CD4-positive, CD25-positive, alpha-beta regulatory T cell (primary cell): ENCODE results near the gene PDIK1L. TPM values are rescaled to one million over a fixed set of nuclear protein-coding genes. Genes with fewer than 3 reads are reported as not detected.

Experiments
- ATAC-seq, 2 donors: fragments of 150-1000 bp; cut with Tn5 transposase; one replicate each; pipeline ENCODE4 v1.10.0; 2021; ENCODE audit warnings: low read depth in 2 of 2, moderate number of reproducible peaks in 2 of 2, moderate library complexity in 1 of 2
- DNase-seq, 3 donors: peaks; one replicate each; pipeline versions ENCODE4 v3.0.0 to v3.0.0-alpha.2; 2012 to 2022; ENCODE audit warnings: mixed read lengths in 1 of 3
- H3K27ac ChIP-seq: one replicate; pipeline ENCODE4 v1.7.0; 2013; ENCODE audit warnings: mild to moderate bottlenecking, low read length; ENCODE audit not compliant: insufficient read depth, poor library complexity, severe bottlenecking
- H3K27me3 ChIP-seq: one replicate; pipeline ENCODE4 v1.7.0; 2013; ENCODE audit warnings: low read length; ENCODE audit not compliant: control insufficient read depth, insufficient read depth
- H3K36me3 ChIP-seq: one replicate; pipeline ENCODE4 v1.7.0; 2013; ENCODE audit warnings: mild to moderate bottlenecking, low read length, moderate library complexity; ENCODE audit not compliant: control insufficient read depth, insufficient read depth
- H3K4me1 ChIP-seq: 2 replicates; pipeline ENCODE4 v1.7.0; 2013; ENCODE audit warnings: mild to moderate bottlenecking, low read length; ENCODE audit not compliant: insufficient read depth, control insufficient read depth, poor library complexity, severe bottlenecking
- H3K4me3 ChIP-seq: one replicate; pipeline ENCODE4 v1.7.0; 2013; ENCODE audit warnings: low read depth, mild to moderate bottlenecking, low read length, moderate library complexity
- H3K9me3 ChIP-seq, 2 experiments: 1 replicate in 1 of 2; 2 replicates in 1 of 2; pipeline ENCODE4 v1.7.0; 2013; ENCODE audit warnings: low read length in 2 of 2, mild to moderate bottlenecking in 1 of 2, moderate library complexity in 1 of 2; ENCODE audit not compliant: control insufficient read depth in 2 of 2
- H3K27ac Mint-ChIP-seq, 3 donors: one replicate each; pipeline ENCODE4 v1.8.0; 2020 to 2022; ENCODE audit warnings: mild to moderate bottlenecking in 3 of 3, mixed read lengths in 3 of 3, moderate library complexity in 2 of 3
- H3K27me3 Mint-ChIP-seq: one replicate; pipeline ENCODE4 v1.8.0; 2022; ENCODE audit warnings: mild to moderate bottlenecking, mixed read lengths
- H3K36me3 Mint-ChIP-seq: one replicate; pipeline ENCODE4 v1.8.0; 2020; ENCODE audit warnings: mixed read lengths
- H3K4me1 Mint-ChIP-seq, 4 donors: one replicate each; pipeline ENCODE4 v1.8.0; 2020 to 2022; ENCODE audit warnings: mixed read lengths in 4 of 4, mild to moderate bottlenecking in 1 of 4
- H3K4me3 Mint-ChIP-seq, 4 donors: one replicate each; pipeline ENCODE4 v1.8.0; 2020 to 2022; ENCODE audit warnings: mild to moderate bottlenecking in 4 of 4, mixed read lengths in 4 of 4, moderate library complexity in 3 of 4
- H3K9me3 Mint-ChIP-seq, 7 donors: one replicate each; pipeline ENCODE4 v1.8.0; 2020 to 2022; ENCODE audit warnings: mixed read lengths in 7 of 7, mild to moderate bottlenecking in 3 of 7, moderate library complexity in 2 of 7
- polyA plus RNA-seq, 4 donors: library from polyadenylated mRNA; unstranded; fragments of 300-500 nt; fragmentation: Illumina TruSeq; gene quantifications; one replicate each; pipeline ENCODE4 v1.2.3, GENCODE V29; 2021
- total RNA-seq: library from RNA; stranded (reverse); gene quantifications from one replicate; pipeline ENCODE4 v1.2.3, GENCODE V29; 2022

PDIK1L gene
- total and polyA plus RNA-seq, 5 donors from 2014 or later, result 5.1 to 11.1 (median 7.0) TPM

GRCh38 chr1:26126321-26127084 lies 14.9 kb downstream of the PDIK1L start:
- Mint-ChIP-seq H3K4me3 (peak overlapping the region; percentile 73 to 98 (median 89)), H3K9me3 (no peaks in the 10 kb centered on the region), H3K36me3 (peaks cover 3% of the 10 kb centered on the region), H3K4me1 (peaks cover 22 to 67% (median 54%) of the 10 kb centered on the region in 4 donors), H3K27ac (peak overlapping the region; percentile 93 to 99 (median 98)), H3K27me3 (no peaks in the 10 kb centered on the region)
- H3K36me3 ChIP-seq, result peaks cover 9% of the 10 kb centered on the region
- H3K4me3 ChIP-seq, result peak overlapping the region; percentile 77
- peak overlapping the region; percentile 89 for H3K27ac ChIP-seq
- H3K9me3 ChIP-seq, result no peaks in the 10 kb centered on the region
- peaks cover 53% of the 10 kb centered on the region for H3K4me1 ChIP-seq
- DNase-seq, result peak; percentile 61 to 96 (median 92)
- H3K27me3 ChIP-seq, result no peaks in the 10 kb centered on the region
- peak; percentile 98 for ATAC-seq

- Mint-ChIP-seq H3K4me1 (peaks cover 22 to 60% (median 51%) of the 10 kb centered on the region in 4 donors), H3K4me3 (peak overlapping the region; percentile 73 to 98 (median 89))
- ATAC-seq, result no peak
These were observed 15.9 kb downstream of the PDIK1L start for GRCh38 chr1:26127235-26128163.

DNA sequence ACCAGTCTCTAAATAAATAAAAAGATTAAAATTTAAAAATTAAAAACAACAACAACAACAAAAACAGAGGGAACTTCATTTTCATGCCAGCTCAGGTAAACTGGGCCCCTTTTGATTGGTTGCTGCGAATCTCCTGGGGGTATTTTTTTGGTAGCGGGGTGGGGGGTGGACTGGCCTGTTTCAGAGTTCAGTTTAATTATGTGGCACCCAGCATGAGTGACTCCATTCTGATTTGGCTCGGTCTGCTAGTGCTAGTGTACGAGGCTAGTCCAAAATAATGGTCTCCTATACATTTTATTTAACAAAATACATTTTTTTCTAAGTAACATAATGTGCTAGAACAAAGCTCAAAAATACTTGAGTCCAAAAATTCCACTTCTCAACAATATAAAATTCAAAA lies 18.2 kb downstream of the PDIK1L start:
- DNase-seq (no peak), ATAC-seq (no peak)
- H3K9me3 ChIP-seq, result no peaks in the 10 kb centered on the region
- peaks cover 31% of the 10 kb centered on the region for H3K4me1 ChIP-seq
- H3K27me3 ChIP-seq, result no peaks in the 10 kb centered on the region
- H3K27me3 Mint-ChIP-seq, result no peaks in the 10 kb centered on the region
- no peaks in the 10 kb centered on the region for H3K36me3 ChIP-seq
- H3K4me3 Mint-ChIP-seq, result no peak overlapping the region
- H3K9me3 Mint-ChIP-seq, result peaks cover 0 to 3% (median 0%) of the 10 kb centered on the region in 7 donors
- H3K27ac ChIP-seq, result no peak overlapping the region
- peak overlapping the region in 1 of 3 donors; percentile 51 for H3K27ac Mint-ChIP-seq
- peaks cover 14 to 42% (median 36%) of the 10 kb centered on the region in 4 donors for H3K4me1 Mint-ChIP-seq
- no peaks in the 10 kb centered on the region for H3K36me3 Mint-ChIP-seq
- no peak overlapping the region for H3K4me3 ChIP-seq

More at GRCh38 chr1:26127235-26128163, 15.9 kb downstream of the PDIK1L start:
- peak in 1 of 3 donors; percentile 39 for DNase-seq
- H3K9me3 ChIP-seq, result no peaks in the 10 kb centered on the region
- peaks cover 3% of the 10 kb centered on the region for H3K36me3 Mint-ChIP-seq
- H3K4me1 ChIP-seq, result peaks cover 53% of the 10 kb centered on the region
- H3K27ac Mint-ChIP-seq, result peak overlapping the region; percentile 93 to 99 (median 98)
- peak overlapping the region; percentile 77 for H3K4me3 ChIP-seq
- H3K27me3 ChIP-seq, result no peaks in the 10 kb centered on the region
- peak overlapping the region; percentile 89 for H3K27ac ChIP-seq
- no peaks in the 10 kb centered on the region for H3K27me3 Mint-ChIP-seq
- H3K36me3 ChIP-seq, result peaks cover 2% of the 10 kb centered on the region
- no peaks in the 10 kb centered on the region for H3K9me3 Mint-ChIP-seq

DNA sequence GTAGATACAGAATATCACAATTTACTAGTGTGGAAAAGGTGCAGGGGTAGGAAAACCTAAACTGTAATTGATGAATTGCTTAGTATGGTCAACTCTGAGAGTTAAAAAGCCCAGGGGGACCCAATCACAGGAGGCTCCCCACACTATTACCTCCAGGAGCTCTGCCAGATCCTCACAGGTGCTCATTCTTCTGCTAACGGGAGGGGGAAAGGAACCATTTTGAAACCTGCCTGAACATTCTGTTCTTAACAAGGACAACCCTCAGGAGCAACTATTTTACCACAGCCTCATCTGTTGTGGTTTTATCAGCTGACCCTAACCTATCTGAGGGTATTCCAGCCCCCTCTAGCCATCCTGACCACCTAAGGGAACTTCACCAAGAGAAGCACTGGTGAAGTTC lies 19.1 kb downstream of the PDIK1L start:
- no peak overlapping the region for H3K27ac Mint-ChIP-seq
- H3K9me3 ChIP-seq, result no peaks in the 10 kb centered on the region
- no peak overlapping the region for H3K4me3 ChIP-seq
- H3K27me3 ChIP-seq, result no peaks in the 10 kb centered on the region
- DNase-seq (no peak), ATAC-seq (no peak)
- H3K27ac ChIP-seq, result no peak overlapping the region
- H3K4me1 Mint-ChIP-seq, result peaks cover 14 to 33% (median 30%) of the 10 kb centered on the region in 4 donors
- no peaks in the 10 kb centered on the region for H3K36me3 Mint-ChIP-seq
- H3K4me1 ChIP-seq, result peaks cover 22% of the 10 kb centered on the region
- peaks cover 0 to 3% (median 0%) of the 10 kb centered on the region in 7 donors for H3K9me3 Mint-ChIP-seq
- H3K36me3 ChIP-seq, result no peaks in the 10 kb centered on the region
- H3K4me3 Mint-ChIP-seq, result no peak overlapping the region
- H3K27me3 Mint-ChIP-seq, result no peaks in the 10 kb centered on the region

- H3K4me3 ChIP-seq, result no peak overlapping the region
- H3K27ac ChIP-seq, result no peak overlapping the region
- Mint-ChIP-seq H3K36me3 (no peaks in the 10 kb centered on the region), H3K9me3 (peaks cover 0 to 3% (median 0%) of the 10 kb centered on the region in 7 donors), H3K4me1 (peaks cover 7 to 22% (median 17%) of the 10 kb centered on the region in 4 donors), H3K27me3 (no peaks in the 10 kb centered on the region), H3K4me3 (no peak overlapping the region), H3K27ac (no peak overlapping the region)
- ATAC-seq (no peak), DNase-seq (no peak)
- H3K27me3 ChIP-seq, result no peaks in the 10 kb centered on the region
- peaks cover 9% of the 10 kb centered on the region for H3K4me1 ChIP-seq
- H3K36me3 ChIP-seq, result no peaks in the 10 kb centered on the region
- no peaks in the 10 kb centered on the region for H3K9me3 ChIP-seq
These were observed 20.7 kb downstream of the PDIK1L start for GRCh38 chr1:26132128-26132833.

DNA sequence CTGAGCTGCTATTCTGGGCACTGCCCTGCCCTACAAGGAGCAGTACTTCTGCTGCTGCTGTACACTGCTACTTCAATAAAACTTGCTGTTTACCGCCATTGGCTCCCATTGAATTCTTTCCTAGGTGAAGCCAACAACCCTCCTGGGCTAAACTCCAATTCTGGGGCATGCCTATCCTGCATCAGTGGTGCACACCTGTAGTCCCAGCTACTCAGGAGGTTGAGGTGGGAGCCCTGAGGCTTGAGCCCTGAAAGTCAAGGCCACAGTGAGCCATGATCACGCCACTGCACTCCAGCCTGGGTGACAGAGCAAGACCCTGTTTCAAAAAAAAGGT lies 21.2 kb downstream of the PDIK1L start:
- Mint-ChIP-seq H3K27ac (no peak overlapping the region), H3K36me3 (no peaks in the 10 kb centered on the region), H3K27me3 (no peaks in the 10 kb centered on the region), H3K4me3 (no peak overlapping the region), H3K9me3 (peaks cover 0 to 3% (median 0%) of the 10 kb centered on the region in 7 donors), H3K4me1 (peaks cover 2 to 16% (median 12%) of the 10 kb centered on the region in 4 donors)
- no peak for ATAC-seq
- Histone ChIP-seq H3K27me3 (no peaks in the 10 kb centered on the region), H3K27ac (no peak overlapping the region), H3K9me3 (no peaks in the 10 kb centered on the region), H3K4me3 (no peak overlapping the region), H3K36me3 (no peaks in the 10 kb centered on the region), H3K4me1 (peaks cover 4% of the 10 kb centered on the region)
- no peak for DNase-seq

DNA sequence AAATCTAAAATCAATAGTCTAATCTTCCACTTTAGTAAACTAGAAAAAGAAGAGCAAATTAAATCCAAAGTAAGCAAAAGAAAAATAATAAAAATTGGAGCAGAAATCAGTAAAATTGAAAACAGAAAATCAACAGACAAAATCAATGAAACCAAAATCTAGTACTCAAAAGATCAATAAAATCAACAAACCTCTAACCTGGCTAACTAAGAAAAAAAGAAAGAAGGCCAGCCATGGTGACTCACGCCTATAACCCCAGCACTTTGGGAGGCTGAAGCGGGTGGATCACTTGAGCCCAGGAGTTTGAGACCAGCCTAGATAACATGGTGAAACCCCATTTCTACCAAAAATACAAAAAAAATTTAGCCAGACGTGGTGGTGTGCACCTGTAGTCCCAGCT lies 22.8 kb downstream of the PDIK1L start:
- peaks cover 0 to 3% (median 0%) of the 10 kb centered on the region in 7 donors for H3K9me3 Mint-ChIP-seq
- no peaks in the 10 kb centered on the region for H3K27me3 Mint-ChIP-seq
- no peak for DNase-seq
- H3K27ac Mint-ChIP-seq, result no peak overlapping the region
- H3K27ac ChIP-seq, result no peak overlapping the region
- no peak overlapping the region for H3K4me3 ChIP-seq
- peaks cover 0 to 16% (median 6%) of the 10 kb centered on the region in 4 donors for H3K4me1 Mint-ChIP-seq
- no peak overlapping the region for H3K4me3 Mint-ChIP-seq
- ATAC-seq, result no peak
- no peaks in the 10 kb centered on the region for H3K27me3 ChIP-seq
- H3K4me1 ChIP-seq, result peaks cover 9% of the 10 kb centered on the region
- no peaks in the 10 kb centered on the region for H3K36me3 ChIP-seq
- H3K36me3 Mint-ChIP-seq, result no peaks in the 10 kb centered on the region
- no peaks in the 10 kb centered on the region for H3K9me3 ChIP-seq
